HEK293T (cell line): ENCODE results near the gene LYPD6B.

Experiments
- CTCF ChIA-PET: fragments of 350-600 bp; formaldehyde crosslinking; extraction: SDS; loops from one replicate; lab custom pipeline; 2021; ENCODE audit warnings: antibody characterized with exemption, inconsistent platforms; lab: Yijun Ruan, JAX
- POLR2A ChIA-PET: fragments of 350-600 bp; formaldehyde crosslinking; extraction: SDS; loops from one replicate; lab custom pipeline; 2020; ENCODE audit warnings: antibody characterized with exemption, inconsistent platforms; lab: Yijun Ruan, JAX
- DNase-seq: peaks from one replicate; pipeline ENCODE4 v3.0.0; 2012; ENCODE audit warnings: mixed read lengths; ENCODE audit errors: extremely low spot score
- ARNT ChIP-seq: fragments of 450-650 bp; IDR thresholded peaks from 2 replicates; pipeline ENCODE4 v1.6.1; 2017; ENCODE audit warnings: mild to moderate bottlenecking
- BHLHE40 ChIP-seq: fragments of 450-650 bp; IDR thresholded peaks from 2 replicates; pipeline ENCODE4 v1.6.1; 2016; ENCODE audit warnings: mild to moderate bottlenecking, moderate library complexity, borderline replicate concordance
- CTBP1 ChIP-seq: fragments of 450-650 bp; IDR thresholded peaks from 2 replicates; pipeline ENCODE4 v1.6.1; 2016; ENCODE audit warnings: borderline replicate concordance
- ELF4 ChIP-seq: fragments of 450-650 bp; IDR thresholded peaks from 2 replicates; pipeline ENCODE4 v1.6.1; 2017; ENCODE audit warnings: antibody characterized with exemption
- FOXA1 ChIP-seq: fragments of 450-650 bp; IDR thresholded peaks from 2 replicates; pipeline ENCODE4 v1.6.1; 2016; ENCODE audit warnings: mild to moderate bottlenecking
- FOXK2 ChIP-seq: fragments of 450-650 bp; IDR thresholded peaks from 2 replicates; pipeline ENCODE4 v1.6.1; 2016; ENCODE audit warnings: mild to moderate bottlenecking
- FOXM1 ChIP-seq: fragments of 450-650 bp; IDR thresholded peaks from 2 replicates; pipeline ENCODE4 v1.6.1; 2017; ENCODE audit warnings: mild to moderate bottlenecking, borderline replicate concordance
- HDGF ChIP-seq: fragments of 450-650 bp; IDR thresholded peaks from 2 replicates; pipeline ENCODE4 v1.6.1; 2017; ENCODE audit warnings: antibody characterized with exemption, borderline replicate concordance
- L3MBTL2 ChIP-seq: fragments of 450-650 bp; conservative IDR thresholded peaks from 2 replicates; pipeline ENCODE4 v1.6.1; 2016; ENCODE audit warnings: mild to moderate bottlenecking
- LEF1 ChIP-seq: fragments of 450-650 bp; IDR thresholded peaks from 2 replicates; pipeline ENCODE4 v1.6.1; 2017; ENCODE audit warnings: mild to moderate bottlenecking, borderline replicate concordance
- NFRKB ChIP-seq: fragments of 450-650 bp; IDR thresholded peaks from 2 replicates; pipeline ENCODE4 v1.6.1; 2016; ENCODE audit warnings: mild to moderate bottlenecking, moderate library complexity
- PKNOX1 ChIP-seq: fragments of 450-650 bp; IDR thresholded peaks from 2 replicates; pipeline ENCODE4 v1.6.1; 2016
- SP1 ChIP-seq: fragments of 450-650 bp; IDR thresholded peaks from 2 replicates; pipeline ENCODE4 v1.6.1; 2017
- SUZ12 ChIP-seq: fragments of 450-650 bp; IDR thresholded peaks from 2 replicates; pipeline ENCODE4 v1.6.1; 2016; ENCODE audit warnings: mild to moderate bottlenecking
- TARDBP ChIP-seq: fragments of 450-650 bp; IDR thresholded peaks from 2 replicates; pipeline ENCODE4 v1.6.1; 2016
- ZNF384 ChIP-seq: fragments of 450-650 bp; IDR thresholded peaks from 2 replicates; pipeline ENCODE4 v1.6.1; 2016

The LYPD6B gene

GRCh38 chr2:149084924-149085795, 46.7 kb downstream of the LYPD6B start:
- TF ChIP-seq PKNOX1: no peak
- TF ChIP-seq SUZ12: no peak
- TF ChIP-seq HDGF: no peak
- TF ChIP-seq ZNF384: no peak
- no peak for TF ChIP-seq LEF1
- no peak for TF ChIP-seq SP1
- no peak for TF ChIP-seq CTBP1
- TF ChIP-seq ARNT: no peak
- no peak for TF ChIP-seq BHLHE40
- ChIA-PET POLR2A (no interaction called here), CTCF (no interaction called here)
- no peak for DNase-seq

- no peak for DNase-seq
- TF ChIP-seq FOXM1: no peak
- TF ChIP-seq FOXK2: no peak
- no peak for TF ChIP-seq PKNOX1
- TF ChIP-seq NFRKB: no peak
- TF ChIP-seq SUZ12: no peak
- TF ChIP-seq BHLHE40: no peak
- TF ChIP-seq ELF4: no peak
- POLR2A ChIA-PET: no interaction called here
- CTCF ChIA-PET: no interaction called here
Measured at GRCh38 chr2:149087751-149088150, 49.3 kb downstream of the LYPD6B start.

- no peak for DNase-seq
- ChIA-PET POLR2A (no interaction called here), CTCF (no interaction called here)
- TF ChIP-seq NFRKB (no peak), SUZ12 (no peak), L3MBTL2 (no peak)
Measured at GRCh38 chr2:149089068-149089467, 50.6 kb downstream of the LYPD6B start.

- ChIA-PET CTCF (interaction anchor here (0.7 kb wide), 1 partner anchor 284 kb away, joined by 3 read pairs; no protein-coding TSS in a partner anchor), POLR2A (no interaction called here)
- no peak for TF ChIP-seq L3MBTL2
- TF ChIP-seq HDGF: no peak
- no peak for TF ChIP-seq TARDBP
- TF ChIP-seq BHLHE40: no peak
- no peak for TF ChIP-seq CTBP1
- TF ChIP-seq SP1: no peak
- no peak for TF ChIP-seq SUZ12
- TF ChIP-seq ELF4: no peak
- TF ChIP-seq FOXA1: no peak
- no peak for TF ChIP-seq FOXM1
- TF ChIP-seq ARNT: no peak
- no peak for TF ChIP-seq ZNF384
- no peak for DNase-seq
Measured at GRCh38 chr2:149090706-149091105, 52.2 kb downstream of the LYPD6B start.

GRCh38 chr2:149093579-149093978, 55.1 kb downstream of the LYPD6B start:
- DNase-seq: no peak
- POLR2A ChIA-PET: no interaction called here
- TF ChIP-seq NFRKB (no peak), ZNF384 (no peak), PKNOX1 (no peak), SUZ12 (no peak), L3MBTL2 (no peak), BHLHE40 (no peak), FOXA1 (no peak), FOXK2 (no peak), ARNT (no peak), CTBP1 (no peak), FOXM1 (no peak), LEF1 (no peak), SP1 (no peak), HDGF (no peak)
- CTCF ChIA-PET: no interaction called here

GRCh38 chr2:149094217-149095015, 55.9 kb downstream of the LYPD6B start:
- CTCF ChIA-PET: no interaction called here
- DNase-seq: no peak
- POLR2A ChIA-PET: no interaction called here
- TF ChIP-seq ZNF384 (no peak), FOXM1 (no peak), FOXA1 (no peak), TARDBP (no peak), BHLHE40 (no peak), FOXK2 (no peak), CTBP1 (no peak), PKNOX1 (no peak)
